ENCODE measurements around the gene ADAM15.

ADAM15 gene

GRCh38 chr1:155051342-155051776 lies 243 bp downstream of the ADAM15 start:
- Histone ChIP-seq H3K9me2 (replicated peaks; ENCODE audit: low read depth, low read length) (no peaks in the 10 kb centered on the region), H3K27me3 (ENCODE audit: insufficient read depth, low read length, poor library complexity, severe bottlenecking) (no peaks in the 10 kb centered on the region), H3K4me3 (ENCODE audit: low read length, poor library complexity, severe bottlenecking) (peak overlapping the region; percentile 79), H3K4me2 (ENCODE audit: low read depth, low read length, poor library complexity, severe bottlenecking) (peak overlapping the region; percentile 86), H4K20me1 (ENCODE audit: insufficient read depth, low read length, poor library complexity, severe bottlenecking) (no peaks in the 10 kb centered on the region), H3K9ac (ENCODE audit: low read depth, low read length, poor library complexity, severe bottlenecking) (peak overlapping the region; percentile 71), H3K9me3 (ENCODE audit: insufficient read depth, low read depth, low read length) (no peaks in the 10 kb centered on the region), H3K36me3 (ENCODE audit: insufficient read depth, low read length) (no peaks in the 10 kb centered on the region), H3K79me2 (ENCODE audit: insufficient read depth, low read length) (no peaks in the 10 kb centered on the region; the same call in 1 of the 2 replicates), H3F3A (ENCODE audit: low read depth) (no peaks in the 10 kb centered on the region), H3K4me1 (ENCODE audit: insufficient read depth, low read length, poor library complexity, severe bottlenecking) (peaks cover 23% of the 10 kb centered on the region), H2AFZ (ENCODE audit: low read length) (peak overlapping the region; percentile 83)
- TF ChIP-seq CTCF (conservative IDR thresholded peaks at IDR 0.05; ENCODE audit: low read length) = no peak
- TF ChIP-seq EZH2phosphoT487 (IDR thresholded peaks at IDR 0.05; ENCODE audit: borderline replicate concordance) = no peak

GRCh38 chr1:155051777-155052398 lies 772 bp downstream of the ADAM15 start:
- Histone ChIP-seq H3K79me2 (ENCODE audit: insufficient read depth, low read length) (no peaks in the 10 kb centered on the region; the same call in 1 of the 2 replicates), H3K36me3 (ENCODE audit: insufficient read depth, low read length) (no peaks in the 10 kb centered on the region), H3K9me2 (replicated peaks; ENCODE audit: low read depth, low read length) (no peaks in the 10 kb centered on the region), H2AFZ (ENCODE audit: low read length) (peak overlapping the region; percentile 83), H3K4me1 (ENCODE audit: insufficient read depth, low read length, poor library complexity, severe bottlenecking) (peaks cover 23% of the 10 kb centered on the region), H4K20me1 (ENCODE audit: insufficient read depth, low read length, poor library complexity, severe bottlenecking) (no peaks in the 10 kb centered on the region), H3K4me3 (ENCODE audit: low read length, poor library complexity, severe bottlenecking) (peak overlapping the region; percentile 79), H3K27me3 (ENCODE audit: insufficient read depth, low read length, poor library complexity, severe bottlenecking) (no peaks in the 10 kb centered on the region), H3K4me2 (ENCODE audit: low read depth, low read length, poor library complexity, severe bottlenecking) (peak overlapping the region; percentile 86), H3K9ac (ENCODE audit: low read depth, low read length, poor library complexity, severe bottlenecking) (peak overlapping the region; percentile 71), H3K9me3 (ENCODE audit: insufficient read depth, low read depth, low read length) (no peaks in the 10 kb centered on the region), H3F3A (ENCODE audit: low read depth) (no peaks in the 10 kb centered on the region)
- TF ChIP-seq CTCF (conservative IDR thresholded peaks at IDR 0.05; ENCODE audit: low read length) (no peak), EZH2phosphoT487 (IDR thresholded peaks at IDR 0.05; ENCODE audit: borderline replicate concordance) (no peak)

GRCh38 chr1:155052439-155053395 lies 1.6 kb downstream of the ADAM15 start:
- H3K27me3 ChIP-seq (ENCODE audit: insufficient read depth, low read length, poor library complexity, severe bottlenecking) = no peaks in the 10 kb centered on the region
- peak overlapping the region; percentile 83 for H2AFZ ChIP-seq (ENCODE audit: low read length)
- H3K36me3 ChIP-seq (ENCODE audit: insufficient read depth, low read length) = no peaks in the 10 kb centered on the region
- TF ChIP-seq EZH2phosphoT487 (IDR thresholded peaks at IDR 0.05; ENCODE audit: borderline replicate concordance) = no peak
- TF ChIP-seq CTCF (conservative IDR thresholded peaks at IDR 0.05; ENCODE audit: low read length) = peak; percentile 54
- no peaks in the 10 kb centered on the region; the same call in 1 of the 2 replicates for H3K79me2 ChIP-seq (ENCODE audit: insufficient read depth, low read length)
- H3K4me2 ChIP-seq (ENCODE audit: low read depth, low read length, poor library complexity, severe bottlenecking) = peak overlapping the region; percentile 86
- no peaks in the 10 kb centered on the region for H4K20me1 ChIP-seq (ENCODE audit: insufficient read depth, low read length, poor library complexity, severe bottlenecking)
- peak overlapping the region; percentile 79 for H3K4me3 ChIP-seq (ENCODE audit: low read length, poor library complexity, severe bottlenecking)
- peaks cover 23% of the 10 kb centered on the region for H3K4me1 ChIP-seq (ENCODE audit: insufficient read depth, low read length, poor library complexity, severe bottlenecking)
- H3K9me2 ChIP-seq (replicated peaks; ENCODE audit: low read depth, low read length) = no peaks in the 10 kb centered on the region
- H3K9me3 ChIP-seq (ENCODE audit: insufficient read depth, low read depth, low read length) = no peaks in the 10 kb centered on the region
- peak overlapping the region; percentile 71 for H3K9ac ChIP-seq (ENCODE audit: low read depth, low read length, poor library complexity, severe bottlenecking)
- no peaks in the 10 kb centered on the region for H3F3A ChIP-seq (ENCODE audit: low read depth)

Measured in Loucy (cell line).